ENCODE results near the gene CAMTA1. TPM values are rescaled to one million over a fixed set of nuclear protein-coding genes. Genes with fewer than 3 reads are reported as not detected.

Gene CAMTA1
- total RNA-seq, 1 donor from 2014 or later = 109 TPM

GRCh38 chr1:7579831-7580804 is 794.9 kb downstream of the CAMTA1 start:
- Mint-ChIP-seq H3K4me3 (no peak overlapping the region), H3K27ac (ENCODE audit: unreplicated experiment) (no peak overlapping the region), H3K27me3 (ENCODE audit: low read depth) (no peaks in the 10 kb centered on the region), H3K36me3 (ENCODE audit: low read depth) (no peaks in the 10 kb centered on the region), H3K4me1 (no peaks in the 10 kb centered on the region), H3K9me3 (no peaks in the 10 kb centered on the region)
- no peak for DNase-seq (ENCODE audit: low read depth, low spot score)
- TF ChIP-seq, protein P1, sequence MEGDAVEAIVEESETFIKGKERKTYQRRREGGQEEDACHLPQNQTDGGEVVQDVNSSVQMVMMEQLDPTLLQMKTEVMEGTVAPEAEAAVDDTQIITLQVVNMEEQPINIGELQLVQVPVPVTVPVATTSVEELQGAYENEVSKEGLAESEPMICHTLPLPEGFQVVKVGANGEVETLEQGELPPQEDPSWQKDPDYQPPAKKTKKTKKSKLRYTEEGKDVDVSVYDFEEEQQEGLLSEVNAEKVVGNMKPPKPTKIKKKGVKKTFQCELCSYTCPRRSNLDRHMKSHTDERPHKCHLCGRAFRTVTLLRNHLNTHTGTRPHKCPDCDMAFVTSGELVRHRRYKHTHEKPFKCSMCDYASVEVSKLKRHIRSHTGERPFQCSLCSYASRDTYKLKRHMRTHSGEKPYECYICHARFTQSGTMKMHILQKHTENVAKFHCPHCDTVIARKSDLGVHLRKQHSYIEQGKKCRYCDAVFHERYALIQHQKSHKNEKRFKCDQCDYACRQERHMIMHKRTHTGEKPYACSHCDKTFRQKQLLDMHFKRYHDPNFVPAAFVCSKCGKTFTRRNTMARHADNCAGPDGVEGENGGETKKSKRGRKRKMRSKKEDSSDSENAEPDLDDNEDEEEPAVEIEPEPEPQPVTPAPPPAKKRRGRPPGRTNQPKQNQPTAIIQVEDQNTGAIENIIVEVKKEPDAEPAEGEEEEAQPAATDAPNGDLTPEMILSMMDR (conservative IDR thresholded peaks at IDR 0.05) = no peak

GRCh38 chr1:7580923-7581753 is 795.9 kb downstream of the CAMTA1 start:
- no peak overlapping the region for H3K27ac Mint-ChIP-seq (ENCODE audit: unreplicated experiment)
- H3K9me3 Mint-ChIP-seq = no peaks in the 10 kb centered on the region
- no peaks in the 10 kb centered on the region for H3K4me1 Mint-ChIP-seq
- H3K27me3 Mint-ChIP-seq (ENCODE audit: low read depth) = no peaks in the 10 kb centered on the region
- no peak for DNase-seq (ENCODE audit: low read depth, low spot score)
- TF ChIP-seq, protein P1 (conservative IDR thresholded peaks at IDR 0.05) = no peak
- no peaks in the 10 kb centered on the region for H3K36me3 Mint-ChIP-seq (ENCODE audit: low read depth)
- H3K4me3 Mint-ChIP-seq = no peak overlapping the region

- Mint-ChIP-seq H3K4me1 (no peaks in the 10 kb centered on the region), H3K36me3 (ENCODE audit: low read depth) (no peaks in the 10 kb centered on the region), H3K9me3 (no peaks in the 10 kb centered on the region), H3K4me3 (no peak overlapping the region), H3K27me3 (ENCODE audit: low read depth) (no peaks in the 10 kb centered on the region), H3K27ac (ENCODE audit: unreplicated experiment) (no peak overlapping the region)
- TF ChIP-seq, protein P1 (conservative IDR thresholded peaks at IDR 0.05) = no peak
- DNase-seq (ENCODE audit: low read depth, low spot score) = no peak
Measured at GRCh38 chr1:7581754-7582459, 796.7 kb downstream of the CAMTA1 start.

GRCh38 chr1:7582460-7582972 is 797.3 kb downstream of the CAMTA1 start:
- DNase-seq (ENCODE audit: low read depth, low spot score) = no peak
- Mint-ChIP-seq H3K9me3 (no peaks in the 10 kb centered on the region), H3K36me3 (ENCODE audit: low read depth) (no peaks in the 10 kb centered on the region), H3K4me3 (no peak overlapping the region), H3K27me3 (ENCODE audit: low read depth) (no peaks in the 10 kb centered on the region), H3K4me1 (no peaks in the 10 kb centered on the region), H3K27ac (ENCODE audit: unreplicated experiment) (no peak overlapping the region)
- TF ChIP-seq, protein P1 (conservative IDR thresholded peaks at IDR 0.05) = no peak

All from neural crest cell (in vitro differentiated cells).